Ascending aorta (tissue), 2 donors: ENCODE measurements around the gene AP2A2. TPM values are rescaled to one million over a fixed set of nuclear protein-coding genes. Genes with fewer than 3 reads are reported as not detected.

ENCODE experiments used
- DNase-seq, 2 donors: peaks; one replicate each; pipeline ENCODE4 v3.0.0-alpha.2; 2019; ENCODE audit warnings: low spot score in 2 of 2
- H3K27ac ChIP-seq, 2 donors: fragments of 200-600 bp; sonication (generic); one replicate each; pipeline ENCODE4 v1.5.1; 2016 to 2017; ENCODE audit warnings: mild to moderate bottlenecking in 1 of 2
- H3K27me3 ChIP-seq: fragments of 200-600 bp; sonication (generic); one replicate; pipeline ENCODE4 v1.5.1; 2017
- H3K36me3 ChIP-seq, 2 donors: fragments of 200-600 bp; sonication (generic); one replicate each; pipeline ENCODE4 v1.5.1; 2016
- H3K4me1 ChIP-seq, 2 donors: fragments of 200-600 bp; sonication (generic); one replicate each; pipeline ENCODE4 v1.5.1; 2016 to 2017; ENCODE audit warnings: mild to moderate bottlenecking in 1 of 2
- H3K4me3 ChIP-seq, 2 donors: fragments of 200-600 bp; sonication (generic); one replicate each; pipeline ENCODE4 v1.5.1; 2016 to 2017; ENCODE audit warnings: mild to moderate bottlenecking in 1 of 2
- H3K9me3 ChIP-seq, 2 donors: fragments of 200-600 bp; sonication (generic); one replicate each; pipeline ENCODE4 v1.5.1; 2016
- intact Hi-C: fragments of 100-400 bp; cut with DNase I; formaldehyde crosslinking; loops from one replicate; pipeline ENCODE4 v1.15.1; 2023
- total RNA-seq: library from RNA; depleted of rRNA; stranded (reverse); fragments of >200 nt; gene quantifications from one replicate; pipeline ENCODE4 v1.1.0, GENCODE V29; 2016
- TF ChIP-seq, protein P1 (sequence below), 3 experiments: fragments of 200-600 bp in 2 of 3; fragments of 450-650 bp in 1 of 3; sonication (generic) in 2 of 3; IDR thresholded peaks; one replicate each; pipeline ENCODE4 v1.5.1; 2016 to 2019; ENCODE audit warnings: antibody characterized with exemption in 3 of 3, mild to moderate bottlenecking in 1 of 3, moderate library complexity in 1 of 3

The AP2A2 gene
- total RNA-seq, 1 donor from 2014 or later, result 118 TPM

DNA sequence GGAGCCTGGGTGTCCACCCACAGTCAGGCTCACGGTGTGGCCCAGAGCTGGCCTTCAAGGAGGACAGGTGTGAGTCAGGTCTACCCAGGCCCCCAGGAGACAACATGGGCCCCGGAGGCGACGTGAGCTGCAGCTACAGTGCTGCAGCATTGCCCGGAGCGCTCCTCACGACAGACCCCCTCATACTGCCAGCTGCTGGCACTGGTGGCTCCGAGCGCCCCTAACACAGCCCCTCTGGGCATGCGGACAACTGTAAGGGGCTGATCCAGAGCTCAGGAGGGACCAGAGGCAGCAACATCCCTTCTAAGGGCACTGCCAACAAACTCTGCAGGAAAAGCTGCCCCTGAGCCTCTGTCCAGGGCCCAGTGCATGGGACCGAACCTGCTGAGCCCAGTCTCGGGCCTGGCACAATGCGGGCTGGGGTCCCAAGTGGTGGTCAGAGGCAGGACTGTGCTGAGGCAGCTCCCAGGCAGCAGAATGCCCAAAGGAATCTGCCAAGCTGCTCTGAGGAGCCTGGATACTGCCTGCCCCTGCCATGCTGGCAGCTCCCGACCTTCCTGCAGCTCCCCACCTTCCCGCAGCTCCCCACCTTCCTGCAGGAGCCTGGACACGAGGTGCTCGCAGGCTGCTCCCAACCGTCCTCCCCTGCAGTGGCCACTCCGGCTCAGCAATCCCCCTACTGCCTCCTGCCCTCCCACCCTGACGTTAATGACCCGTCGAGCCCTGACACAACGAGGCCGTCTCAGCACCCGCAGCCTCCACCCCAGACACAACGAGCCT is 30.1 kb upstream of the AP2A2 start:
- H3K4me1 ChIP-seq, result no peaks in the 10 kb centered on the region
- peaks cover 24 to 25% of the 10 kb centered on the region in 2 donors for H3K36me3 ChIP-seq
- TF ChIP-seq, protein P1, sequence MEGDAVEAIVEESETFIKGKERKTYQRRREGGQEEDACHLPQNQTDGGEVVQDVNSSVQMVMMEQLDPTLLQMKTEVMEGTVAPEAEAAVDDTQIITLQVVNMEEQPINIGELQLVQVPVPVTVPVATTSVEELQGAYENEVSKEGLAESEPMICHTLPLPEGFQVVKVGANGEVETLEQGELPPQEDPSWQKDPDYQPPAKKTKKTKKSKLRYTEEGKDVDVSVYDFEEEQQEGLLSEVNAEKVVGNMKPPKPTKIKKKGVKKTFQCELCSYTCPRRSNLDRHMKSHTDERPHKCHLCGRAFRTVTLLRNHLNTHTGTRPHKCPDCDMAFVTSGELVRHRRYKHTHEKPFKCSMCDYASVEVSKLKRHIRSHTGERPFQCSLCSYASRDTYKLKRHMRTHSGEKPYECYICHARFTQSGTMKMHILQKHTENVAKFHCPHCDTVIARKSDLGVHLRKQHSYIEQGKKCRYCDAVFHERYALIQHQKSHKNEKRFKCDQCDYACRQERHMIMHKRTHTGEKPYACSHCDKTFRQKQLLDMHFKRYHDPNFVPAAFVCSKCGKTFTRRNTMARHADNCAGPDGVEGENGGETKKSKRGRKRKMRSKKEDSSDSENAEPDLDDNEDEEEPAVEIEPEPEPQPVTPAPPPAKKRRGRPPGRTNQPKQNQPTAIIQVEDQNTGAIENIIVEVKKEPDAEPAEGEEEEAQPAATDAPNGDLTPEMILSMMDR (IDR thresholded peaks at IDR 0.05), result no peak

DNA sequence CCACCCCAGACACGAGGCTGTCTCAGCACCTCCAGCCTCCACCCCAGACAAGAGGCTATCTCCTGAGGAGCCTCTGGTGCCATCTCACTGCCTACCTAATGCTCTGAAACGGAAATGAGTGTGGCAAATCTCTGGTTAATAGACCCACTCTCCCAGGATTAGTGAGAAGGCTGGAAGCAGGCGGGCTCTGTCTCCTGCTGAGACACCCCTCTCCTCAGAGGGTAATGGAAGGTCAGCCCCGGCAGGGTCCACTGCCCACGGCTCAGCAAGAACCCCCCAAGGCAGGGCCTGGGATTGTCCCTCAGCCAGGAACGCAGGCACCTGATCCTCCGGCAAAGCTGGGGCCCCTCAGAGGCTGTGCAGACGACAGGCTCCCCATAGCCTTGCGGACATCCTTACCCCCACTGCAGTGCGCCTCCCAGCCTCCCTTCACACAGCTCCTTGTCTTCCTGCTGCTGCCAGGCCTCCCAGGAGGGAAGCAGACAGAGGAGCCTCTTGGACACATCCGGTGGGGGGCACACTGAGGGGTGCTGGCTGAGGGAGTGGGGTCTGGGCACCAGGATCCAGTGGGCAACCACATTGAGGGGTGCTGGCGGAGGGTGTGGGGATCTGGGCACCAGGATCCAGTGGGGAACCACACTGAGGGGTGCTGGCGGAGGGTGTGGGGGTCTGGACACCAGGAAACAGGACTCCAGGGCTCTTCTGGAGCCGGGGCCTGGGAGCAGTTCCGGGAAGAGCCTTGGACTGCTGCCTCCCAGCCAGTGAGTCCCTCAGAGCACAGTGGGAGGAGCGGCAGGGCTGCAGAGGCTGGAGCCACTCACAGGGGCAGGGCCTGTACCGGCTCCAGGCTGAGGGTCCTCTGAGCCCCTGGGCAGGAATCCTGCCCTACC is 28.2 kb upstream of the AP2A2 start:
- intact Hi-C loops, result no loop called here
- no peaks in the 10 kb centered on the region for H3K4me1 ChIP-seq

More for the DNA sequence above, 30.1 kb upstream of the AP2A2 start:
- intact Hi-C loops, result no loop called here
- no peak overlapping the region for H3K4me3 ChIP-seq
- no peak overlapping the region for H3K27ac ChIP-seq
- H3K27me3 ChIP-seq, result no peaks in the 10 kb centered on the region
- no peak for DNase-seq
- no peaks in the 10 kb centered on the region for H3K9me3 ChIP-seq

DNA sequence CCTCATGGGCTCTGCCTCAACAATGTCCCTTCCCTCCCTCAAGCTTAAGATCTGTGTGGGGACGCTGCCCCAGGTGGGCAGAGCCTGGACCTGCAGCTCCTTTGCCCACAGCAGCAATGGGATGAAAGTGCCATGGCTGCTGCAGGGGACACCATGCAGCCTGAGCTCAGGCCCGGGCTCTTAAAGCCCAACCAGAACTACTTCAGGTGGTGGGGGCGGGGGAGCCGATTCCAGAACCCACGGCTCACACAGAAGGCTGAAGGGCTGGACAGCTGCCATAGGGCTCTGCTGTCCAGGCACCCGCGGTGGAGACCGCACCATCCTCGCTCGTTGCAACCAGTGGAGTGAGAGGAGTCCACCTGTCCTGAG is 27.5 kb upstream of the AP2A2 start:
- intact Hi-C loops, result no loop called here
- Histone ChIP-seq H3K36me3 (peaks cover 47 to 50% of the 10 kb centered on the region in 2 donors), H3K9me3 (no peaks in the 10 kb centered on the region), H3K27me3 (no peaks in the 10 kb centered on the region), H3K27ac (no peak overlapping the region), H3K4me1 (no peaks in the 10 kb centered on the region), H3K4me3 (no peak overlapping the region)
- DNase-seq, result no peak
- TF ChIP-seq, protein P1 (IDR thresholded peaks at IDR 0.05), result no peak

More for the DNA sequence above, 28.2 kb upstream of the AP2A2 start:
- Histone ChIP-seq H3K36me3 (peaks cover 41 to 44% of the 10 kb centered on the region in 2 donors), H3K4me3 (no peak overlapping the region), H3K9me3 (no peaks in the 10 kb centered on the region), H3K27me3 (no peaks in the 10 kb centered on the region), H3K27ac (no peak overlapping the region)
- TF ChIP-seq, protein P1 (IDR thresholded peaks at IDR 0.05), result no peak
- no peak for DNase-seq

DNA sequence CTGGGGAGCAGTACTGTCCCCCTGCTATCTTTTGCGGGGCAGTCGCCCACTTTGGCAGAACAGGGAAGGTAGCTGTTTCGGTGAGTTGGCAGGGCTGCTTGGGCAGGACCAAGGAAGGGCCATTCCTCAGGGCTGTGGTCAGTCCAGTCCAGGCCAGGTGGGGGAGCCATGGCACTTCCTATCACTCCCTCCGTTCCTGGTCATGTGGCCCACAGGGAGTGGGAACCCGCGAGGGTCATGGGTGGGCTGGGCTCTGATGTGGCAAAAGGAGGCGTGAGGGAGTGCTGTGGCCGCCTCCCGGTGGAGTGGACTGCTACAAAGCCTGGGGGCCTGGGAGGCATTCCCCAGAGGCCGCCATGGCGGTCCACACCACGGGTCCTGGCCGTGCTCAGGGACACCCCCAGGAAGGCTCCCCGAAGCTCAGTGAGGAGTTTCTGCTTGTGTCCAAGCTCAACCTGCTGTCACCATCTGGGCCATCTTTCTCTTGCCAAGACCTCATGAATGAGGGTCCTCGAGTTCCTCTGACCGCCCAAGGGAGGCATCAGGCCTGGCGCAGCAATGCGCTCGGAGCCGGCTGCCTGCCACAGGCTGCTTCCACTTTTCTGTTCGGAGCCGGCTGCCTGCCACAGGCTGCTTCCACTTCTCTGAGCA is 27.0 kb upstream of the AP2A2 start:
- TF ChIP-seq, protein P1 (IDR thresholded peaks at IDR 0.05), result no peak
- H3K9me3 ChIP-seq, result no peaks in the 10 kb centered on the region
- no peak overlapping the region for H3K27ac ChIP-seq
- H3K36me3 ChIP-seq, result peaks cover 51 to 56% of the 10 kb centered on the region in 2 donors
- intact Hi-C loops, result no loop called here
- no peak overlapping the region for H3K4me3 ChIP-seq
- no peaks in the 10 kb centered on the region for H3K4me1 ChIP-seq
- no peaks in the 10 kb centered on the region for H3K27me3 ChIP-seq
- DNase-seq, result no peak

DNA sequence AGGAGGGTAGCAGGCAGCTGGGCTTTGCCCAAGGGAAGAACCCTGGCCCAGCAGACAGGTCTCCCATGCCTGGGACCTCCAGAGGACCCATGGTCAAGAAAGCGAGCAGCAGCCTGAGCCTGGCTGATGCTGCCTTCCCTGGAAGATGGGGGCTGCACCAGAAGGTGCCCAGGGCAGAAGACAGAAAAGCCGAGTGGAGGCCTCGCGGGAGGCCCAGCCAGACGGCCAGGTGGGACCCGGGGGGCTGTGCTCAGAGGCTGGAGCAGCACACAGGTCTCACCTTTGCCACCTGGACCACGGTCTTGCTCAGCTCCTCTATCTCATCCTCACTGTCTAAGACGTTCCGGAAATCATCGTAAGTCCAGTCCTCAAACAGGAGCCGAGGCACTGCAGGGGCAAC is 25.9 kb upstream of the AP2A2 start:
- no peaks in the 10 kb centered on the region for H3K4me1 ChIP-seq
- no peak for DNase-seq
- no peaks in the 10 kb centered on the region for H3K27me3 ChIP-seq
- no peaks in the 10 kb centered on the region for H3K9me3 ChIP-seq
- TF ChIP-seq, protein P1 (IDR thresholded peaks at IDR 0.05), result no peak
- H3K4me3 ChIP-seq, result no peak overlapping the region
- no peak overlapping the region for H3K27ac ChIP-seq
- peaks cover 62 to 65% of the 10 kb centered on the region in 2 donors for H3K36me3 ChIP-seq
- intact Hi-C loops, result no loop called here
